HG03565 (cell line): ENCODE results near the gene CST11.
"Not testable (repeated sequence)": the region's sequence is repeated elsewhere in the genome, so short reads cannot be mapped to it uniquely, and the experiment has no call there.

ENCODE experiments used
- ATAC-seq: cut with Tn5 transposase; IDR thresholded peaks from one replicate; pipeline ENCODE4 v1.9.1; 2021; ENCODE audit warnings: mild to moderate bottlenecking, moderate library complexity; ENCODE audit not compliant: unreplicated experiment

Gene CST11, protein sequence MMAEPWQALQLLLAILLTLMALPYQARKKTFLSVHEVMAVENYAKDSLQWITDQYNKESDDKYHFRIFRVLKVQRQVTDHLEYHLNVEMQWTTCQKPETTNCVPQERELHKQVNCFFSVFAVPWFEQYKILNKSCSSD

DNA sequence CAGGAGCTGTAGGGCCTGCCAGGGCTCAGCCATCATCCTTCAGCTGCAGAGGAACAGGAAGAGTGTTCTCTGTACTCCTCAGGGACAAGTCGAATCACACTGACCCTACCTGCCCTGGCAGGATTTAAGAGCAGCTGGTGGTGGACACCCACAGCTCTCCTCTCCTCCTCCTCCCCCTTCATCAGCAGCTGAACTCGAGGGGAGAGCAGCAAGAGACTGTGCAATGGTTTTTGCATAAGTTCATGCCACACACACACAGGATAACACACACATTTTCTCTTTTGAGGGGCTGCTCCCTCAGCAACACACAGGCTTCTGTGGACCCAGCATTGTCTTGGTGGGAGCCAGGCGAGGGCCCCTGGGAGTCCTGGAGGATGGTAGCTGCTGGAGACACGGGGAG is at the start of gene CST11:
Gene CST11, minus strand, starts transcription at position 101 of the 400 bp plus-strand sequence. Its CDS starts 65 bp downstream, at position 36.
- no peak for ATAC-seq

DNA sequence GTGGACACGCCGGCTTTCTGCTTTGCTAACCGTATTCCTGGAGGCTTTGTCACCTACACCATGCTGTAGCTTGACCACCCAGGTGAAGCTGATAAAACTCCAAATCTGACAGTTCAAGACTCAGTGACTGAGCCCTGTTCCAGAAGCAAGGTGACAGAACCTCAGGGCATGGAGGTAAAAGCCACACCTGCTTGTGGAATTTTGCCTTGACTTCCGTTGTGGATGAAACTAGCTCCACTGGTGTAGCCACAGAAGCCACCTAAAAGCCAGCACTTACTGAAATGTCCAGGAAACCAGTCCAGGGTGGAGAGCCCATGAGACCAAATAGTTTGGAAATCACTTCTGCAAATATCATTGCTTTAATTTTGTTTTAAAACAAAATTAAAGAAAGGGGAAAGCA is 49.2 kb upstream of the CST11 start:
- ATAC-seq = no peak

DNA sequence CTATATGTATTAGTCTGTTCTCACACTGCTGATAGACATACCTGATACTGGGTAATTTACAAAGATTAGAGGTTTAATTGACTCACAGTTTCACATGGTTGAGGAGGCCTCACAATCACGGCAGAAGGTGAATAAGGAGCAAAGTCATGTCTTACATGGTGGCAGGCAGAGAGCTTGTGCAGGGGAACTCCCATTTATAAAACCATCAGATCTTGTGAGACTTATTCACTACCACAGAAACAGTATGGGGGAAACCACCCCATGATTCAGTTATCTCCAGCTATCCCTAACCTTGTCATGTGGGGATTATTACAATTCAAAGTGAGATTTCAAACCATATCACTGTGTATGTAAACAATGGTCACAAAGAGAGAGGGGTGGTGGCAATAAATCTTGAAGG is 44.9 kb upstream of the CST11 start:
- no peak for ATAC-seq

DNA sequence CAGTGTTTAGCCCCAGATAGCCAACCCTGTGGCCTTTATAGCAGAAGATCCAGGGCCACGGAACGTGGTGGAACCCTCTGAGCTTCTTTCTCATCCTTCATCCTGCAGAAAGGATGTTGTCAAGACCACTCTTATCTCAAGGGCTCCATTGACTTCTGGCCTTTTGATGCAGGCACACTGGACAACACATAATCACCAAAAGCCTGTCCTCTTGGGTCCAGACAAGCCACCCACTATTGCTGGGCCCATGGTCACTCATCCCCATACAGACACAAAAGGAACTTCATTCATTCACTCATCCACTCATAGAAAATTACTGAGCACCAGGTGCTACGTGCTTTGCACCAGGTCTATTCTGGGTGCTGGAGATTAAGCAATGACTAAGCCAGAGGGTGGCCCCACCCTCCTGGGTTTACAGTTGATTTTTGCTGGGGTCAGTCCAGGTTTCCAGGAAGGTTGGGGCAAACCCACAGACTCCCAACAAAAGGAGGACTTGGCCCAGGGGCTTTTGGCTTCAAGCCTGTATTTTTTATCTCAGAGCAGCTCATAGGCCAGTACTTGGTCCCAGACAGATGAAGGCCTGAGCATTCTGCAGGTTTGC is 40.6 kb upstream of the CST11 start:
- ATAC-seq = no peak

DNA sequence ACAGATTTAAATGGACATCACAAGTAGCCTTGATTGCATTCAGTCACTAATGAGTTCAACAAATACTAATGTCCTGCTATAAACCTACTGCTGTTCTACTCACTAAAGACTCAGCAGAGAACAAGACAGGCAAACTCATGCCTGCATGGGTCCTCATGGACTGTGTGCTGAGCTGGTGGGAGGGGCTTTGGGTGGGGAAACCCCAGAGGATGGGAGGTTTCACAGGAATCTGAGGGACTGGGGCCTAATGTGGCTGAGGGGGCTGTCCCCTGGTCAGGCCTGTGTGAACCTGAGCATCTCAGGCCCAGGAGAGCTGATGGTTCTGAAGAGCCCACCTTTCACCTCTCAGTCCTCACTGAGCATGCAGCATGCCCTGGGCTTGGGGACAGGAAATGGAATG is 39.6 kb upstream of the CST11 start:
- no peak for ATAC-seq

DNA sequence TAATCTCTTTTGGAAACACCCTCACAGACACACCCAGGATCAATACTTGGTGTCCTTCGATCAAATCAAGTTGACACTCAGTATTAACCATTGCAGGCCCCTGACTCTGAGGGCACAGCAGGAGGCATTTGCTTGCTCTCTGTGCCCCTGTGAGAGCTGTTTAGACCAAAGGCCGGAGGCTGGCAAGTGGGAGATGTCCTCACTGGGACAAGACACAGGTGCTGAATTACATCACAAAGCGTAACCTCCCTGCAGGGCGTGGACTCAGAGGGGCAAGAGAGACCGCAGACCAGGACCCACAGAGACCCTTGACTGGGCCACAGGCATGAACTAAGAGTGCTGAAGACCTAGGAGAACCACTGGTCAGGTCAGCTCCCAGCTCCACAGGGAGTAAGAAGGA is 38.1 kb upstream of the CST11 start, which contains the start of gene CST8:
Gene CST8, plus strand, starts transcription at position 301 of the 400 bp plus-strand sequence. CDS start 551 bp downstream, outside the sequence.
- no peak for ATAC-seq

DNA sequence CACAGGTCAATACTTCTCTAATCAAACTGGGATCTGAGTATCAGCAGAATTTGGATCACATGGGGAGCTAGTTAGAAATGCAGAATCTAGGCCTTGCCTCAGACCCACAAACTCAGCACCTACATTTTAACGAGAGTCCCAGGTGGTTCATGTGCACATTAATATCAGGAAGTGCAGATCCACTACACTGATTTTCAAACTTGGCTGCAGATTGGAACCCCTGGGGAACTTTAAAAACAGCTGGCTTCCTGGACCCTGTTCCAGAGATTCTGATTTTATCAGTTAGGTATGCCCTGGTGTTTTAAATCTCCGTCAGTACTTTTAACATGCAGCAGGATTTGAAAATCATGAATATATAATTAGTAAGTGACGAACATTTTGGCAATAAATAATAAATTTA is 36.3 kb upstream of the CST11 start:
- no peak for ATAC-seq

DNA sequence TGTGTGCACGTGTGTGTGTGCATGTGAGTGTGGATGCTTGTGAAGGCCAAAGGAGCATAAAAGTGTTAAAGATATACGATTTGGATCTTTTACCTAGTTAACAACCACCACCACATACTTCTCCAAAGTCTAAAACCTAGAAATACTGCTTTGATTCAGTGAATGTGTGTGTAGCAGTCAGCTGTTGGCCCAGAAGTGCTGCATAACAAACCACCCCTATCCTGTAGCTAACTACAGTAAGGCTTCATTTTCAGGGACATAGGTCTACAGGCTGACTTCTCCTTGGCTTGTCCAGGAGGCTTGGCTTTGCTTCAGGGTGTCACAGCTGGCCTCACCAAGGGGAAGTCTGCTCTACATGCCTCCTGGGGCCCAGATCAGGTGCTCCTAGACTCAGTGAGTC is 35.8 kb upstream of the CST11 start:
- no peak for ATAC-seq

DNA sequence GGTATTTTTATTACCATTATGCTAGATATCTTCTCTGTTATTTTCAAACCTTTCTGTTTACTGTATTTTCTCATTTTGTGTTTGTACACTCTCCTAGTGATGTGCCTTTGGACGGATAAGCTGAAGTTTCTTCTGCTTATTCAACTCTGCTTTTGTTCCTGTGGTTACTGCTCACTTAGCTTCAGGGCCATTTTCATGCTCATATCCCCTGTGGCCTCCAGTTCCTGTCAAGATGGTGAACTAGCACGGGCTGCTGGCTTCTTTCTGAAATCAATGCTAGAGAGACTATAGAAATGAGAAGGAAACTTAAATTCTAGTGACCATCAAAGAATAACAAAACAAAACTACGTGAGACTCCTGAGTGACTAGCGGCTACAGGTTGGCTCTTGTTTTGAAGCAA is 31.4 kb upstream of the CST11 start:
- peak; percentile 61 for ATAC-seq

DNA sequence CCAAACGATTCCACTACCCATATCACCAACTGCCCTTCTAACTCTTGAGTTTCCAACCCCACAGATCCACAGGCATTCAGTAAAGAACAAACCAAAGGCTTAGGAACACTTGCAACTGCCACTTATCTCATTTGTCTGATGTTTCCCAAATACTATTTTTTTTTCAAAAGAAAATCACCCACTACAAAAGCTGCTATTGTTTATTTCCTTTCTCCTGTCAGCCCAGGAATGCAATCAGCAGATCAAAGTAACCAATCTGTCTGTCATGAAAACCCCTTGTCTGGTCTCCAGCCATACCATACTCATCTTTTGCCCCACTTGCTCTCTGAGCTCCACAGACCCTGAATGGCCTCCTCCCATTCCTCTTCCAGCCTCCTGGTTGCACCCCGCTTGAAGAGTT is 29.5 kb upstream of the CST11 start:
- ATAC-seq = no peak

DNA sequence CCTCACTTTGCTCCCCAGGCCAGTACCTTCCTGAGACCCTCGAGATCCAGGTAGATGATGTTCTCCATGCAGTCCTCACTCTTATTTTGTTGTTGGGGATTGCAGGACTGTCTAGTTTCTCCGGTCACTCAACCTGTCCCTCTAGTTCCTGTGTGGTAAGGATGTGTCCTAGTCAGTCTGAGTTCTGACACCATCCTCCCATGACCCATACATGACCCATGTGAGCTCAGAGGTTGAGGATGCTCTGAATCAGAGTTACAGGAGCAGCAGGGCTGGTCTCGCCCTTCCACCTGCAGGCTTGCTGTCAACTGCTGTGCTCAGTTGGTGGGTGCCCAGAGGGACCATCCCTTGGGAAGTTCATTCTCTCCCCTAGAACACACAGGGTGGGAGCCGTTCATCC is 26.4 kb upstream of the CST11 start:
- no peak for ATAC-seq

DNA sequence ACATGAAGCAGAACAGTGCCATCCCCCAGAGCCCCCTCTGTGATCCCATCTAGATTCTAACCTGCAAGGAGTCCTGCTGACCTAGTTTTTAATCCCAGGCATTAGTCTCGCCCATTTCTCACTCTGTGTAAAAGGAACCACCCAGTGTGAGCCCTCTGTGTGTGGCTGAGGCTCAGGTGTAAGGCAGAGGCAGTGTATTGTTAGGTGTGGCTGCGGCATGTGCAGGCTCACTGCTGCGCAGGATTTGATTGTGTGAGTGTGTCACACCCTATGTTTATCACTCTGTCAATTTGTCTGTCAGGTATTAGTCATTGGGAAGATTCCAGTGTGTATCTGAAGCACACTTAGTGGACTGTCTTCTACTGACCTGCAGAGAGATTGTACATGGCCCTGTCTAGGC is 24.5 kb upstream of the CST11 start:
- no peak for ATAC-seq

DNA sequence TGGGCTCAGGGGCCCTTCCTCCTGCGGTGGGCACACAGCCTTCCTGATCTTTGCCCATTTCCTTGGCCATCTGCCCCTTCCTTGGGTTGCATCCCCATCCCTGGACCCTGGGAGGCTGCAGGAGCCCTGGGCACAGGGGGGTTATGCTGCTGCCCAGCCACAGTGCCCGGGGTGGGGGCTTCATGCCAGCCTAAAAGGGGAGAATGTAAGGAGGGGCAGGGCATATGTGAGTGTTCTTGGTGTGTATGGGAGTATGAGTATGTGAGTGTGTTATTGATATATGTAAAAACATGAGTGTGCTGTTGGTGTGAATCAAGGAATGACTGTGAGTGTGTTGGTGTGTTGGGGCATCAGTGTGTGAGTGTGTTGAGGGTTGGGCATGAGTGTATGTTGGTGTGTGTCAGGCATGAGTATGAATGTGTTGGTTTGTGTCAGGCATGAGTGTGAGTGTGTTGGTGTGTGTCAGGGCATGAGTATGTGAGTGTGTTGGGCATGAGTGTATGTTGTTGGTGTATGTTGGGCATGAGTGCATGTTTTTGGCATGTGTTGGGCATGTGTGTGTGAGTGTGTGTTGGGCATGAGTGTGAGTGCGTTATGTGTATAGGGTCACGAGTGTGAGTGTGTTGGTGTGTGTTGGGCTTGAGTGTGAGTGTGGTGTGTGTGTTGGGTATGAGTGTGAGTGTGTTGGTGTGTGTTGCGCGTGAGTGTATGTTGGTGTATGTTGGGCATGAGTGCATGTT is 23.5 kb upstream of the CST11 start:
- no peak for ATAC-seq

DNA sequence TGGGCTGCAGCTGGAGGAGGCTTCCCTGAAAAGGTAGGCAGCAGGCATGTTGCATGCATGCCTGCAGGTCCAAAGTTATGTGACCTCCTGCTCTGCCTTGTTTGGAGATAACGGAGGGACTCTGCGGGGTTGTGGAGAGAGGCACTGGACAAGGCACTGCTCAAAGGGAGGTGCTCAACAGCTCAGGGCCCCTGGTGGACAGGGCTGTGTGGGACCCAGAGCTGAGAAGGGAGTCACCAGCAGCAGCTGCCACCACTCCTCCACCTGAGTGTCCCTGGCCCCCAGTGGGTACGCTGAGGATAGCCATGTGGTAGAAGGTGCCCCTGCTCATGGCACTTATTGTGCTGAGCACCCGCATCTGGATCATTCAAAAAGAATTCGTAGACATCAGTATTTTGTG is 22.7 kb upstream of the CST11 start:
- no peak for ATAC-seq

DNA sequence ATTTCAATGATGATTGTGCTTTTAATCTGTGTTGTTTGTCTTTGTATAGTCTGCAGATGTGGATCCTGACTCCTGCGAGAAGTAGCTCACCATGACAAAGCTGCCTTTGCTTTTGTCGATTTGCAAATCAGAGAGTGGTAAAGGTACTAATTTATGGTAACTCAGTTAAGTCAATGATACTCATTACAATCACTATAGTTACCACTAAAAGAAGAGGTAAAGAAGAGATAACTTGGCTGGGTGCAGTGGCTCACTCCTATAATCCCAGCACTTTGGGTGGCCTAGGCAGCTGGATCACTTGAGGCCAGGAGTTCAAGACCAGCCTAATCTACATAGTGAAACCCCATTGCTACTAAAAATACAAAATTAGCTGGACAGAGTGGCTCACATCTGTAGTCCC is 20.6 kb upstream of the CST11 start:
- not testable (repeated sequence) for ATAC-seq

DNA sequence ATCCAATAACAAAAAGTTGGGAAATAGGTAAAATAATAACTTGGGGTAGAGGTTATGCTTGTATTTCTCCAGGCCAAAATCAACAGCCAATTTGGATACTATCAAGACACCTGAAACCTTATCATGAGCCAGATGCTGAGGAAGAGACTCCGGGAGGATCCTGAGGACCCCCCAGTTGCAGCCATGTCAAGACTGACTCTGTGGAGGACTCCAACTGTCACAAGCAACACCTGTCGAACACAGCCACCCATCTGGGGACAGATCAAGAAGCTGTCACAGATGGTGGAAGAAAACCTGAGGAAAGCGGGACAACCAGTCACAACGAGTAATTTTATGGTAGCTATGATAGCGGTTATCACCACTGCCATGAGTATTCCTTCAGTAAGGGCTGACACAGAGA is 19.6 kb upstream of the CST11 start:
- not testable (repeated sequence) for ATAC-seq

DNA sequence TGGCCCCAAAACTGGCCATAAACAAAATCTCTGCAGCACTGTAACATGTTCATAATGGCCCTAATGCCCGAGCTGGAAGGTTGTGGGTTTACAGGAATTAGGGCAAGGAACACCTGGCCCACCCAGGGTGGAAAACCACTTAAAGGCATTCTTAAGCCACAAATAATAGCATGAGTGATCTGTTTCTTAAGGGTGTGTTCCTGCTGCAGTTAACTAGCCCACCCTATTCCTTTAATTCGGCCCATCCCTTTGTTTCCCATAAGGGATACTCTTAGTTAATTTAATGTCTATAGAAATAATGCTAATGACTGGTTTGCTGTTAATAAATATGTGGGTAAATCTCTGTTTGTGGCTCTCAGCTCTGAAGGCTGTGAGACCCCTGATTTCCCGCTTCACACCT is 14.3 kb upstream of the CST11 start:
- ATAC-seq = not testable (repeated sequence)

DNA sequence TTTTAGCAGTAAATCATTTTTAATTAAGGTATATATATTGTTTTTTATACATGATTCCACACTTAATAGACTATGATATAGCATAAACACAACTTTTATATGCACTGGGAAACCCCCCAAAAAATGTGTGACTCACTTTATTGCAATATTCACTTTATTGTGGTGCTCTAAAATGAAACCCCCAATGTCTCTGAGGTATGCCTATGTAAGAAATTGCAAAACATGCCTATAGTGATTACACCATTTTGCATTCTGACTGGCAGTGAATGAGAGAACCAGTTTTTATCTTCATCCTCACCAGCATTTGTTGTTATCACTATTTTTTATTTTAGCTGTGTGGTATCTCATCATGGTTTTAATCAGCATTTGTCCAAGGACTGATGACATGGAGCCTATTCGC is 8.5 kb upstream of the CST11 start:
- no peak for ATAC-seq

DNA sequence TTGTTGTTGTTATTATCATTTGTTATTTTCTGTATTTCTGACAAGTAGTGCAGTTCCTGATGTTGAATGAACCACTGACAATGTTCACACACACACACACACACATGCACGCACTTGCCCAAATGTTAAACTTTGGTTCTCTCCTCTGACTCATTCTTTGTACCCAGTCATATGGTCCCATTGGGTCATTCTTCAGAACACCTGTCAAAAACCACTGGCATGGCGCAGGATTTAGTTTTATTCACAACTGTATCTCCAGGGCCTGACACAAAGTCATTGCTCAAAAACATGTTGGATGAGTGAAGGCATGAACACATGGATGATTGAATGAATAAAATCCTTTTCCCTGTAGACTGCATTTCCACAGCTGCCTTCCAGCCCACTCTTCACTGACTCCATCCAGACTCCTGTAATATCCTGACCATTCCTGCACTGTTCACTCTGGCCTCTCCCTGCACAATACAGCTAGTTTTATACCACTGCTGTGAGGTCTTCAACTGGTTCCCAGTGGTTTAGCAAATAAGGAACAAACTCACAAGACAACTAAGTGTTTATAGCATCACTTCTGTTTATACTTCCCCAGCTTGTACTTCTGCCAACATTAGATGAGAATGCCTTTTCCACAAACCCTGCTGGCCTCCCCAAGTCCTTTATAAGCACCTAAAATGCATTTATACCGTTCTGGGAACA is 6.9 kb upstream of the CST11 start:
- no peak for ATAC-seq

DNA sequence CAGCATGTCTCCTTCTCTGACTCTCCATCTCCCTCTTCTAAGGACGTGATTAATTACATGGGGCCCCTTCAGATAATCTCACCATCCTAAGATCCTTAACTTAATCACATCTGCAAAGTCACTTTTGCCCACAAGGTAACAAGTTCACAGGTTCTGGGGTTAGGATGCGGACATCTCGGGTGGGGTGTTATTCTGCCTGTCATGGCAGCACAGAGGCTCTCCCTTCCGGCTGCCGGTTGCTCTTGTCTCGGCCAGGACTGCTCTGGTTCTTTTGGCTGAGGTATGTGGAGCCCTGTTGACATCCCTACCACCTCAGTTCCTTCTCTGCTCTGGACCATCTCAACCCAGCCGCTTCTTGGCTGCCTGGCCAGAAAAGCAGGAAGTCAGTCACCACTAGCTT is 4.2 kb upstream of the CST11 start:
- no peak for ATAC-seq

DNA sequence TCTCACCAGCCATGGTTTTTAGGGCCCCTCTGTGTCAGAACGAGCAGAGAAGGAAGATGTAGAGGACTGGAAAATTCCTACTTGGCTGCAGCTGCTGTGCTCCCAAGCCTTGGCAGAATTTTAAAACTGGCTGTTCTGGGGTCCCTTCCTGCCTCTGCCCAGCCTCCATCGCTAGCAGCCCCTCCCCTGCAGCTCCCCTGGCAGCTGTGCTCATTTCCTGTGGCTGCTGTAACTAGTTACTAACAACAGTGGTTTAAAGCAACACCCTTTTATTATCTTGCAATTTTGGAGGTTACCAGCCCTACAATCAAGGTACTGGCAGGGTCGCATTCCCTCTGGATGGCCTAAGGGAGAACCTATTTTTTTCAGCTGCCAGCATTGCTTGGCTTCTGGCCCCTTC is 3.7 kb upstream of the CST11 start:
- ATAC-seq = no peak

DNA sequence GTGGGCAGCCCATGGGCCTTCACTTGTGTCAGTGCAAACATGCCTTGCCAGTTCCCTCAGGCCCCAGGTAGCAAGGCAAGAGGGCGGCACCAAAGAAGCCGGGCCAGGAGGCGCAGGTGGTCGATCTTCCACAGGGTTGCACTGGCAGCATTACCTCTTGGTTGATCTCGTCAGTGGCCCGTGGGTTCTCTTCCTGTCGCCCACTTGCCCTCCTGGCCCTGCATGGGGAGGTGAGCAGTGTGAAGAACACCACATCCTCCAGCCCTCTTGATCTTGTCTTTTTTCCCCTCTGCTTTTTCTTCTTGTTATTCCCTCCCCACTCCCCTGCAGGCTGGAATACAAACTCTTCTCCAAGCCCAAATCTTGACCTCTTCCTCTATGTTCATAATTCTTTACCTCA is 3.0 kb upstream of the CST11 start:
- ATAC-seq = no peak
